Type B pancreatic cell (in vitro differentiated cells): ENCODE measurements around the gene CAPN13. TPM values are rescaled to one million over a fixed set of nuclear protein-coding genes. Genes with fewer than 3 reads are reported as not detected.

Source experiments
- DNase-seq: peaks from one replicate; pipeline ENCODE4 v3.0.0; 2021; ENCODE audit warnings: mixed read lengths; ENCODE audit not compliant: unreplicated experiment; ENCODE audit errors: extremely low spot score
- H3K27ac Mint-ChIP-seq: 2 replicates; pipeline ENCODE4 v1.8.0; 2021; ENCODE audit warnings: mild to moderate bottlenecking, mixed read lengths
- H3K27me3 Mint-ChIP-seq: 2 replicates; pipeline ENCODE4 v1.8.0; 2021; ENCODE audit warnings: mixed read lengths
- H3K36me3 Mint-ChIP-seq: 2 replicates; pipeline ENCODE4 v1.8.0; 2021; ENCODE audit warnings: mixed read lengths
- H3K4me1 Mint-ChIP-seq: one replicate; pipeline ENCODE4 v1.8.0; 2021; ENCODE audit warnings: mixed read lengths; ENCODE audit not compliant: unreplicated experiment
- H3K4me3 Mint-ChIP-seq: 2 replicates; pipeline ENCODE4 v1.8.0; 2021; ENCODE audit warnings: mild to moderate bottlenecking, mixed read lengths
- H3K9me3 Mint-ChIP-seq: 2 replicates; pipeline ENCODE4 v1.8.0; 2021; ENCODE audit warnings: mixed read lengths
- CTCF ChIP-seq: fragments of 200-600 bp; sonication (generic); conservative IDR thresholded peaks from 2 replicates; pipeline ENCODE4 v1.5.0; 2021; ENCODE audit warnings: antibody characterized with exemption, mild to moderate bottlenecking
- total RNA-seq: library from RNA; stranded (reverse); gene quantifications from 2 replicates; pipeline ENCODE4 v1.2.1, GENCODE V29; 2021; ENCODE audit warnings: low replicate concordance

Gene CAPN13
- total RNA-seq, 1 donor from 2014 or later, result 4.9 TPM

- H3K36me3 Mint-ChIP-seq, result no peaks in the 10 kb centered on the region
- no peak for DNase-seq
- H3K27ac Mint-ChIP-seq, result no peak overlapping the region
- H3K9me3 Mint-ChIP-seq, result no peaks in the 10 kb centered on the region
- no peak for TF ChIP-seq CTCF
- H3K4me3 Mint-ChIP-seq, result no peak overlapping the region
- H3K4me1 Mint-ChIP-seq, result peaks cover 7% of the 10 kb centered on the region
- H3K27me3 Mint-ChIP-seq, result peaks cover 13% of the 10 kb centered on the region
These were observed 9.7 kb downstream of the CAPN13 start for GRCh38 chr2:30797381-30798015.

- TF ChIP-seq CTCF, result no peak
- Mint-ChIP-seq H3K27ac (no peak overlapping the region), H3K9me3 (no peaks in the 10 kb centered on the region), H3K36me3 (no peaks in the 10 kb centered on the region), H3K4me3 (no peak overlapping the region), H3K27me3 (peaks cover 13% of the 10 kb centered on the region), H3K4me1 (peaks cover 7% of the 10 kb centered on the region)
- no peak for DNase-seq
These were observed 10.5 kb downstream of the CAPN13 start for GRCh38 chr2:30796699-30797098.

GRCh38 chr2:30792521-30792920, 14.7 kb downstream of the CAPN13 start:
- H3K4me3 Mint-ChIP-seq, result no peak overlapping the region
- H3K9me3 Mint-ChIP-seq, result no peaks in the 10 kb centered on the region
- no peaks in the 10 kb centered on the region for H3K36me3 Mint-ChIP-seq
- H3K4me1 Mint-ChIP-seq, result no peaks in the 10 kb centered on the region
- DNase-seq, result no peak
- peaks cover 8% of the 10 kb centered on the region for H3K27me3 Mint-ChIP-seq
- no peak for TF ChIP-seq CTCF
- H3K27ac Mint-ChIP-seq, result no peak overlapping the region

- TF ChIP-seq CTCF, result no peak
- no peaks in the 10 kb centered on the region for H3K36me3 Mint-ChIP-seq
- no peak for DNase-seq
- no peak overlapping the region for H3K27ac Mint-ChIP-seq
- no peaks in the 10 kb centered on the region for H3K9me3 Mint-ChIP-seq
- no peak overlapping the region for H3K4me3 Mint-ChIP-seq
- H3K4me1 Mint-ChIP-seq, result no peaks in the 10 kb centered on the region
- H3K27me3 Mint-ChIP-seq, result peaks cover 15% of the 10 kb centered on the region
These were observed 16.4 kb downstream of the CAPN13 start for GRCh38 chr2:30790879-30791278.

- no peaks in the 10 kb centered on the region for H3K4me1 Mint-ChIP-seq
- DNase-seq, result peak; percentile 32
- H3K27me3 Mint-ChIP-seq, result peaks cover 22% of the 10 kb centered on the region
- H3K9me3 Mint-ChIP-seq, result no peaks in the 10 kb centered on the region
- no peak overlapping the region for H3K4me3 Mint-ChIP-seq
- no peaks in the 10 kb centered on the region for H3K36me3 Mint-ChIP-seq
- TF ChIP-seq CTCF, result no peak
- no peak overlapping the region for H3K27ac Mint-ChIP-seq
These were observed 17.5 kb downstream of the CAPN13 start for GRCh38 chr2:30789670-30790210.
